ENCODE measurements around the gene DST.

GRCh38 chr6:56434606-56435005, 208.1 kb downstream of the DST start:
- no peak for TF ChIP-seq EZH2 (IDR thresholded peaks at IDR 0.05)
- no peak for TF ChIP-seq CTCF (IDR thresholded peaks at IDR 0.05)
- no peak for TF ChIP-seq EZH2phosphoT487 (IDR thresholded peaks at IDR 0.05)
